GM12878 (cell line): ENCODE results near the gene DRAP1.

ENCODE experiments used
- MYB ChIP-seq: fragments of 150-350 bp; IDR thresholded peaks from 2 replicates; pipeline ENCODE4 v1.6.1; 2014; ENCODE audit warnings: mild to moderate bottlenecking, low read depth, low read length, borderline replicate concordance
- NR2C1 ChIP-seq: fragments of 450-650 bp; IDR thresholded peaks from 2 replicates; pipeline ENCODE4 v1.6.1; 2017; ENCODE audit warnings: antibody characterized with exemption, mild to moderate bottlenecking, moderate library complexity
- PAX8 ChIP-seq: fragments of 450-650 bp; IDR thresholded peaks from 2 replicates; pipeline ENCODE4 v1.6.1; 2017; ENCODE audit warnings: mild to moderate bottlenecking, moderate library complexity
- POLR2AphosphoS5 ChIP-seq: IDR thresholded peaks from 2 replicates; pipeline ENCODE4 v1.6.1; 2011; ENCODE audit warnings: mild to moderate bottlenecking, low read length, inconsistent platforms
- ZZZ3 ChIP-seq: IDR thresholded peaks from 2 replicates; pipeline ENCODE4 v1.6.1; 2011; ENCODE audit warnings: low read depth; ENCODE audit not compliant: control insufficient read depth, insufficient read length
- TF ChIP-seq, protein P1 (sequence below), 3 experiments: IDR thresholded peaks in 2 of 3; conservative IDR thresholded peaks in 1 of 3; 2 replicates each; pipeline ENCODE4 v1.5.1; 2011; ENCODE audit warnings: low read depth in 3 of 3, low read length in 3 of 3, mild to moderate bottlenecking in 3 of 3, control low read depth in 2 of 3, moderate library complexity in 2 of 3, inconsistent platforms in 1 of 3, mixed read lengths in 1 of 3; ENCODE audit not compliant: control insufficient read depth in 2 of 3, insufficient read depth in 1 of 3; ENCODE audit errors: extremely low read depth in 1 of 3
- TF ChIP-seq, protein P2 (sequence below): IDR thresholded peaks from 2 replicates; pipeline ENCODE4 v1.6.1; 2012; ENCODE audit warnings: improper control_type of control experiment, low read depth, low read length; ENCODE audit not compliant: insufficient replicate concordance
- TF ChIP-seq, protein P3 (sequence below): fragments of 450-650 bp; IDR thresholded peaks from 2 replicates; pipeline ENCODE4 v1.6.1; 2016; ENCODE audit warnings: mild to moderate bottlenecking
- TF ChIP-seq, protein P4 (sequence below): IDR thresholded peaks from 2 replicates; pipeline ENCODE4 v1.6.1; 2011; ENCODE audit warnings: borderline replicate concordance, low read depth, mild to moderate bottlenecking, moderate library complexity, low read length; ENCODE audit not compliant: insufficient read depth, poor library complexity, severe bottlenecking

DNA sequence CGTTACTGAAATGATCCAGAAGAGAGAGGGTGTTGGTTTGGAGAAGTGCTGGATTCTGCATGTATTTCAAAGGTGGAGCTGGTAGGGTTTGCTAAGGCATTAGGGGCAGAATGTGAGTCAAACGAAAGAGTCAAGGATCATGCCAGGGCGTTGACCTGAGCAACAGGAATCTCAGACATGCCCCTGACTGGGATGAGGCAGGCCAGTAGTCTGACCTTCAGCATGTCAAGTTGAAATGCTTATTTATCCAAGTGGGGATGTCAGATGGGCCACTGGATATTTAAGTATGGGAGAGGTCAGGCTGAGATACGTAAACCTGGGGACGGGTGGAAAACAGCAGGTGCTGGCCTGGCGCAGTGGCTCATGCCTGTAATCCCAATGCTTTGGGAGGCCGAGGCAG is 23.3 kb downstream of the DRAP1 start:
- no peak for TF ChIP-seq ZZZ3
- TF ChIP-seq POLR2AphosphoS5 = no peak
- TF ChIP-seq PAX8 = no peak
- no peak for TF ChIP-seq MYB
- TF ChIP-seq, protein P1, sequence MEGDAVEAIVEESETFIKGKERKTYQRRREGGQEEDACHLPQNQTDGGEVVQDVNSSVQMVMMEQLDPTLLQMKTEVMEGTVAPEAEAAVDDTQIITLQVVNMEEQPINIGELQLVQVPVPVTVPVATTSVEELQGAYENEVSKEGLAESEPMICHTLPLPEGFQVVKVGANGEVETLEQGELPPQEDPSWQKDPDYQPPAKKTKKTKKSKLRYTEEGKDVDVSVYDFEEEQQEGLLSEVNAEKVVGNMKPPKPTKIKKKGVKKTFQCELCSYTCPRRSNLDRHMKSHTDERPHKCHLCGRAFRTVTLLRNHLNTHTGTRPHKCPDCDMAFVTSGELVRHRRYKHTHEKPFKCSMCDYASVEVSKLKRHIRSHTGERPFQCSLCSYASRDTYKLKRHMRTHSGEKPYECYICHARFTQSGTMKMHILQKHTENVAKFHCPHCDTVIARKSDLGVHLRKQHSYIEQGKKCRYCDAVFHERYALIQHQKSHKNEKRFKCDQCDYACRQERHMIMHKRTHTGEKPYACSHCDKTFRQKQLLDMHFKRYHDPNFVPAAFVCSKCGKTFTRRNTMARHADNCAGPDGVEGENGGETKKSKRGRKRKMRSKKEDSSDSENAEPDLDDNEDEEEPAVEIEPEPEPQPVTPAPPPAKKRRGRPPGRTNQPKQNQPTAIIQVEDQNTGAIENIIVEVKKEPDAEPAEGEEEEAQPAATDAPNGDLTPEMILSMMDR (IDR thresholded peaks at IDR 0.05 in 2 of 3, conservative IDR thresholded peaks at IDR 0.05 in 1 of 3; ENCODE audit: control insufficient read depth in 2 of 3, extremely low read depth in 1 of 3, insufficient read depth in 1 of 3, low read depth in 3 of 3, low read length in 3 of 3) = no peak
- TF ChIP-seq, protein P2, sequence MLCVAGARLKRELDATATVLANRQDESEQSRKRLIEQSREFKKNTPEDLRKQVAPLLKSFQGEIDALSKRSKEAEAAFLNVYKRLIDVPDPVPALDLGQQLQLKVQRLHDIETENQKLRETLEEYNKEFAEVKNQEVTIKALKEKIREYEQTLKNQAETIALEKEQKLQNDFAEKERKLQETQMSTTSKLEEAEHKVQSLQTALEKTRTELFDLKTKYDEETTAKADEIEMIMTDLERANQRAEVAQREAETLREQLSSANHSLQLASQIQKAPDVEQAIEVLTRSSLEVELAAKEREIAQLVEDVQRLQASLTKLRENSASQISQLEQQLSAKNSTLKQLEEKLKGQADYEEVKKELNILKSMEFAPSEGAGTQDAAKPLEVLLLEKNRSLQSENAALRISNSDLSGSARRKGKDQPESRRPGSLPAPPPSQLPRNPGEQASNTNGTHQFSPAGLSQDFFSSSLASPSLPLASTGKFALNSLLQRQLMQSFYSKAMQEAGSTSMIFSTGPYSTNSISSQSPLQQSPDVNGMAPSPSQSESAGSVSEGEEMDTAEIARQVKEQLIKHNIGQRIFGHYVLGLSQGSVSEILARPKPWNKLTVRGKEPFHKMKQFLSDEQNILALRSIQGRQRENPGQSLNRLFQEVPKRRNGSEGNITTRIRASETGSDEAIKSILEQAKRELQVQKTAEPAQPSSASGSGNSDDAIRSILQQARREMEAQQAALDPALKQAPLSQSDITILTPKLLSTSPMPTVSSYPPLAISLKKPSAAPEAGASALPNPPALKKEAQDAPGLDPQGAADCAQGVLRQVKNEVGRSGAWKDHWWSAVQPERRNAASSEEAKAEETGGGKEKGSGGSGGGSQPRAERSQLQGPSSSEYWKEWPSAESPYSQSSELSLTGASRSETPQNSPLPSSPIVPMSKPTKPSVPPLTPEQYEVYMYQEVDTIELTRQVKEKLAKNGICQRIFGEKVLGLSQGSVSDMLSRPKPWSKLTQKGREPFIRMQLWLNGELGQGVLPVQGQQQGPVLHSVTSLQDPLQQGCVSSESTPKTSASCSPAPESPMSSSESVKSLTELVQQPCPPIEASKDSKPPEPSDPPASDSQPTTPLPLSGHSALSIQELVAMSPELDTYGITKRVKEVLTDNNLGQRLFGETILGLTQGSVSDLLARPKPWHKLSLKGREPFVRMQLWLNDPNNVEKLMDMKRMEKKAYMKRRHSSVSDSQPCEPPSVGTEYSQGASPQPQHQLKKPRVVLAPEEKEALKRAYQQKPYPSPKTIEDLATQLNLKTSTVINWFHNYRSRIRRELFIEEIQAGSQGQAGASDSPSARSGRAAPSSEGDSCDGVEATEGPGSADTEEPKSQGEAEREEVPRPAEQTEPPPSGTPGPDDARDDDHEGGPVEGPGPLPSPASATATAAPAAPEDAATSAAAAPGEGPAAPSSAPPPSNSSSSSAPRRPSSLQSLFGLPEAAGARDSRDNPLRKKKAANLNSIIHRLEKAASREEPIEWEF = no peak
- TF ChIP-seq NR2C1 = no peak
- TF ChIP-seq, protein P3, sequence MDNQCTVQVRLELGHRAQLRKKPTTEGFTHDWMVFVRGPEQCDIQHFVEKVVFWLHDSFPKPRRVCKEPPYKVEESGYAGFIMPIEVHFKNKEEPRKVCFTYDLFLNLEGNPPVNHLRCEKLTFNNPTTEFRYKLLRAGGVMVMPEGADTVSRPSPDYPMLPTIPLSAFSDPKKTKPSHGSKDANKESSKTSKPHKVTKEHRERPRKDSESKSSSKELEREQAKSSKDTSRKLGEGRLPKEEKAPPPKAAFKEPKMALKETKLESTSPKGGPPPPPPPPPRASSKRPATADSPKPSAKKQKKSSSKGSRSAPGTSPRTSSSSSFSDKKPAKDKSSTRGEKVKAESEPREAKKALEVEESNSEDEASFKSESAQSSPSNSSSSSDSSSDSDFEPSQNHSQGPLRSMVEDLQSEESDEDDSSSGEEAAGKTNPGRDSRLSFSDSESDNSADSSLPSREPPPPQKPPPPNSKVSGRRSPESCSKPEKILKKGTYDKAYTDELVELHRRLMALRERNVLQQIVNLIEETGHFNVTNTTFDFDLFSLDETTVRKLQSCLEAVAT = no peak
- TF ChIP-seq, protein P4, sequence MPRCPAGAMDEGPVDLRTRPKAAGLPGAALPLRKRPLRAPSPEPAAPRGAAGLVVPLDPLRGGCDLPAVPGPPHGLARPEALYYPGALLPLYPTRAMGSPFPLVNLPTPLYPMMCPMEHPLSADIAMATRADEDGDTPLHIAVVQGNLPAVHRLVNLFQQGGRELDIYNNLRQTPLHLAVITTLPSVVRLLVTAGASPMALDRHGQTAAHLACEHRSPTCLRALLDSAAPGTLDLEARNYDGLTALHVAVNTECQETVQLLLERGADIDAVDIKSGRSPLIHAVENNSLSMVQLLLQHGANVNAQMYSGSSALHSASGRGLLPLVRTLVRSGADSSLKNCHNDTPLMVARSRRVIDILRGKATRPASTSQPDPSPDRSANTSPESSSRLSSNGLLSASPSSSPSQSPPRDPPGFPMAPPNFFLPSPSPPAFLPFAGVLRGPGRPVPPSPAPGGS = no peak
